Measurements from ENCODE around the gene ZNF324. TPM values are rescaled to one million over a fixed set of nuclear protein-coding genes. Genes with fewer than 3 reads are reported as not detected.

ZNF324 gene
- total and polyA plus RNA-seq, 3 donors from 2014 or later: 7.8 to 24.8 (median 23.2) TPM

- WGBS, 2 donors: 1 to 2% methylated on average over 23 to 27 of the region's 27 CpGs
- peaks cover 16% of the 10 kb centered on the region for H3K4me1 ChIP-seq
- H3K9me3 ChIP-seq: no peaks in the 10 kb centered on the region
- no peak for DNase-seq
- H3K4me3 ChIP-seq: peak overlapping the region; percentile 66 to 68
- H3K27me3 ChIP-seq: no peaks in the 10 kb centered on the region
- H3K36me3 ChIP-seq (ENCODE audit: low read depth, missing control alignments): no peaks in the 10 kb centered on the region
- H3K27ac ChIP-seq: peak overlapping the region; percentile 73 to 93
- no peak for TF ChIP-seq CTCF (IDR thresholded peaks at IDR 0.05)
- no peak for TF ChIP-seq POLR2A (IDR thresholded peaks at IDR 0.05)
- intact Hi-C loops (cut with DNase I; ENCODE audit: low total_unique reads): no loop called here
These were observed 9.7 kb downstream of the ZNF324 start for GRCh38 chr19:58476498-58477015.

GRCh38 chr19:58477130-58477529, 10.2 kb downstream of the ZNF324 start:
- intact Hi-C loops (cut with DNase I; ENCODE audit: low total_unique reads): no loop called here
- peaks cover 16% of the 10 kb centered on the region for H3K4me1 ChIP-seq
- DNase-seq: no peak
- H3K9me3 ChIP-seq: no peaks in the 10 kb centered on the region
- H3K27me3 ChIP-seq: no peaks in the 10 kb centered on the region
- TF ChIP-seq CTCF (IDR thresholded peaks at IDR 0.05) (no peak), POLR2A (IDR thresholded peaks at IDR 0.05) (no peak)
- peak overlapping the region; percentile 73 to 93 for H3K27ac ChIP-seq
- no peaks in the 10 kb centered on the region for H3K36me3 ChIP-seq (ENCODE audit: low read depth, missing control alignments)
- WGBS, 2 donors: 77 to 81% methylated on average over 9 to 15 of the region's 15 CpGs
- peak overlapping the region in 1 of 2 donors; percentile 66 for H3K4me3 ChIP-seq

- TF ChIP-seq CTCF (IDR thresholded peaks at IDR 0.05) (no peak), POLR2A (IDR thresholded peaks at IDR 0.05) (no peak)
- H3K36me3 ChIP-seq (ENCODE audit: low read depth, missing control alignments): no peaks in the 10 kb centered on the region
These were observed 11.0 kb downstream of the ZNF324 start for GRCh38 chr19:58477871-58478270.

GRCh38 chr19:58479303-58479702, 12.4 kb downstream of the ZNF324 start:
- Histone ChIP-seq H3K9me3 (no peaks in the 10 kb centered on the region), H3K27ac (no peak overlapping the region), H3K4me3 (no peak overlapping the region), H3K27me3 (no peaks in the 10 kb centered on the region), H3K4me1 (peaks cover 16% of the 10 kb centered on the region), H3K36me3 (ENCODE audit: low read depth, missing control alignments) (no peaks in the 10 kb centered on the region)
- TF ChIP-seq POLR2A (IDR thresholded peaks at IDR 0.05) (no peak), CTCF (IDR thresholded peaks at IDR 0.05) (no peak)
- WGBS, 2 donors: 86% methylated on average over 4 to 7 of the region's 7 CpGs
- intact Hi-C loops (cut with DNase I; ENCODE audit: low total_unique reads): no loop called here
- no peak for DNase-seq

More at GRCh38 chr19:58477871-58478270, 11.0 kb downstream of the ZNF324 start:
- intact Hi-C loops (cut with DNase I; ENCODE audit: low total_unique reads): no loop called here
- no peak overlapping the region for H3K4me3 ChIP-seq
- 83 to 100% methylated on average over 1 of the region's 1 CpG for WGBS, 2 donors
- no peak overlapping the region for H3K27ac ChIP-seq
- no peak for DNase-seq
- no peaks in the 10 kb centered on the region for H3K9me3 ChIP-seq
- peaks cover 16% of the 10 kb centered on the region for H3K4me1 ChIP-seq
- H3K27me3 ChIP-seq: no peaks in the 10 kb centered on the region
